HG03108 (cell line): ENCODE results near the gene P3H2.

Source experiments
- ATAC-seq: cut with Tn5 transposase; IDR thresholded peaks from one replicate; pipeline ENCODE4 v1.9.1; 2021; ENCODE audit warnings: moderate library complexity; ENCODE audit not compliant: unreplicated experiment

P3H2 gene

DNA sequence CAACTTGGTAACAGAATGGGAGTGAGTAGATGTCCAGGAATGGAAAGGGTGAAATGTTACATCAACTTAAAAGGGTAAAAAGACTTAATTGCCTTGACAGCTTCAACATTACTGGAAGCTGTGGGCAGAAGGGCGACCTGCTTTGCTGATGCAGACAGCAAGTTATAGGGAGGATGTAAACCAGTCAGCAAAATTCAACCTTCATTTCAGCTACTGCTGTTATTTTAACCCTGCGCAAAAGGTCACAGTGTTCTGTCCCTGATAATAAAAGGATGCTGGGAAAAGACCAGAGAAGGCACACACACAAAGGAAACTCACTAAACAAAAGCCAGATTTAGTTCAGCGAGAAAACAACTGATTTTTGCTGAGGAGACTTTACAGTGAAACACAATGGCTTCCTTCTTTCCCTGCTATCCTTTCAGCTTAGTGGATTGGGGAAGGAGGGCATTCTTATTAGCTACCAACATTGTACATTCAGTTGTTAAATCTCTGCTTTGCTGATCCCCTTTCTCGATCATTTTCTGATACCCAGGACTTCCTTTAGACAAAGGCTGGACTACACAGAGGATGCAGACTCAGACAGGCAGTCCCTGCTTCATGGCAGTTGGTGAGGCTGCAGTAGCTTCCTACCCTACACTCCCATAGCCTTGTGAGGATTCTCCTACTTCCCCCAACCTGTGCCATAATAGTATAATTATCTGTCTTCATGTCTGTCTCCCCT is 62.0 kb downstream of the P3H2 start:
- no peak for ATAC-seq

- no peak for ATAC-seq
These were observed 64.0 kb downstream of the P3H2 start for GRCh38 chr3:190056742-190057141.

DNA sequence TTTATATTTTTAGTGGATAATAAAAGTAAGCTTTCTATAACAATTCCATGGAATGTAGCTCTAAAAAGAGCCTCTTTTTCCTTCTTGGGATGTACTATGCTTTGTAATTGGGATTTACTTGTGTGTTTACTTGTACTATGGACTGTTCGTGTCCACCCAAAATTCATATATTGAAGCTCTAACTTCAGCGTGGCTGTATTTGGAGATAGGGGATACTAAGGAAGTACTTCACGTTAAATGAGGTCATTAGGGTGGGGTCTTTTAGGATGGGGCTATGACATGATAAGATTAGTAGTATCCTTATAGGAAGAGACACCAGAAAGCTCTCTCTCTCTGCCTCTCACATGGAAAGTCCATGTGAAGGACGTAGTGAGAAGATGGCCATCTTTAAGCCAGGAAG is 64.9 kb downstream of the P3H2 start:
- ATAC-seq = no peak

GRCh38 chr3:190053919-190054672 is 66.6 kb downstream of the P3H2 start:
- no peak for ATAC-seq

- no peak for ATAC-seq
These were observed 69.1 kb downstream of the P3H2 start for GRCh38 chr3:190051641-190052040.

DNA sequence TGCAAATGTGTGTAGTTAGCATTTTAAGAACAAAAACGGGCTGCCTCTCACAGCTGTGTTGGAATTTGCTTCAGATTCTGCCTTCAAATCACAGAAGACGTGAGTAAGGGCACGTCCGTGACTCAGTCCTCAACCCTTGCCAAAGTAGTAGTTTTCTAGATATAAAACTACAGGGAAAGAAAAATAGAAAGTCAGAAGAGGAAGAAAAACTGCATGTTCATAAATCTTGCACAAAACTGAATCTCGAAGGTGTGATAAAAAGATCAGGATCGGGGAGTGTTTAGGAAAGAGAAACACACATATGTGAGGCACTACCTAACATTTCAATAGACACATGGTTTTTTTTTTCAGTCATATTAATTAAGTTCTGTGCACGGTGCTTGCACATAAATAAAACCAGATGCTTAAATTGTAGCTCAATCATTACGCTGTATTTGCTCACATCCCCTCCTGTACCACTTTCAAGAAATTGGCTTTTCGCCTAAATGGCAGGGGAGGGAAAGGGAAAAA is 71.7 kb downstream of the P3H2 start:
- ATAC-seq = no peak

DNA sequence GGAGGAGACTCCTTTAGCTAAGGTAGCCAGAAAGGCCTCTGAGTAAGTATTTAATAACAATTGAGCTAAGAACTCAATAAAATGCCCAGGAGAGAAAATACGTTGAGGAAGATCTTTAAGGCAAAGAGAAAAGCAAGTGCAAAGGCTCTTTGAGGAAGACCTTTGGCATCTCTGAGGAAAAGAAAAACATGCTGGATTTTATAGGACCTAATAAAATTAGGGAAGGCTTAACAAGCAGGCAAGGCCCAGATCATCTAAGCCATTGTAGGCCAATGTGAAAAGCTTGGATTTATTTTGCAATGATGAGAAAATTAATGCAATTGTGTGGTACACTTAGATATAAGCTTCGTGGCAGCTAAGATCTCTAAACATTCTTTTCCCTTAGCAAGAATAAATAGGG is 75.7 kb downstream of the P3H2 start:
- no peak for ATAC-seq

- ATAC-seq = no peak
These were observed 76.6 kb downstream of the P3H2 start for GRCh38 chr3:190044142-190044541.

DNA sequence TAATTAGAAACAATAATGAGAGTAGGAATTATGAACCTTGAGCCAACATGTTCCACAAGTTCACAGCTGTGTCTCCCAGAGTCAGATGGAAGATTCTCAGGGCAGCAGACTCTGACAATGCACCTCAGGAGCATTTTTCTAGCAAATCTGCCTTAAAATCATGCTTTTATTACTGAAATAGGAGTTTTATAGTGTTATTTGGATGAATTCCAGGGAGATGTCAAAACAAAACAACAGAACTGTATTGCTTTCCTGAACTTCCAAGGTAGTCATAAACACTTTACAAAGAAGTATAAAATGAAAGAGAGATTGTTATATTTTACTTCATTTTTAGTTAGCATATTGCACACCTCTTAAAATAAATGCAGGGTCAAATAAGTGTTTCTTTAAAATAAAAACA is 77.0 kb downstream of the P3H2 start:
- no peak for ATAC-seq

DNA sequence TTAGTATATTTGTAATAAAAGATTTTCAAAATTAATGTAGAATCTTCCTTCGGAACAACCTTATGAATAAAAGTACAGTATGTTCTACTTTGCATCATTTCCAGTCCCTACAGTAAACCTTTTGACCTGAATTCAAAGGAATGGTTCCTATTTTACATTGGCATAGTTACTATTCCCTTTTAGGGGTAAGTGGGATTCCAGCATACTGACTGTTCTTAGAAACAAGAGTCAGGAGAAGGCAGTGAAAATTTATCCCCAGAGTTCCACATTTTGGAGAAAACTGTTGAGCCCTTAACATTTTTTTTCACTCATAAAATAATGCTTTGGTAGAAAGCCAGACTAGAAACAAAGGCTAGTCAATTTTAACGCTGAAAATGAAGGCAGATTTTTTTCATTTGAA is 78.1 kb downstream of the P3H2 start:
- ATAC-seq = no peak

- ATAC-seq = no peak
These were observed 79.2 kb downstream of the P3H2 start for GRCh38 chr3:190041333-190042041.

DNA sequence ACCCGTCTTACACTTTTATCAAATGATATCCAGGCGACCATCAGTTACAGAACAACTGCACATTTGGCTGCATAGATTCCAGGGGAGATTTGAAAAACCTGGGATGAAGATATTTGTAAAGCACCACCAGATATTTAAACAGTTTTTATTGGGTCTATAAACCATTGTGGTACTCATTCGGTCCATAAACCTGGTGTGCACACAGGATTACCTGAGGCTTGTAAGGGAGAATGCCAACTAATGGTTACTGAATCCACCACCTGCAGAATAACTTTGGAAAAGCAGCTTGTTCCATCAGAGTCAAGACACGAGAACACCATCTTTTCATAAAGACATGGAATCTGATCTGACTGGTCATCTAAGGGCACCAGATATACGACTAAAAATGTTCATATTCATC is 80.6 kb downstream of the P3H2 start:
- ATAC-seq = no peak

GRCh38 chr3:190038050-190038933 is 82.4 kb downstream of the P3H2 start:
- no peak for ATAC-seq

DNA sequence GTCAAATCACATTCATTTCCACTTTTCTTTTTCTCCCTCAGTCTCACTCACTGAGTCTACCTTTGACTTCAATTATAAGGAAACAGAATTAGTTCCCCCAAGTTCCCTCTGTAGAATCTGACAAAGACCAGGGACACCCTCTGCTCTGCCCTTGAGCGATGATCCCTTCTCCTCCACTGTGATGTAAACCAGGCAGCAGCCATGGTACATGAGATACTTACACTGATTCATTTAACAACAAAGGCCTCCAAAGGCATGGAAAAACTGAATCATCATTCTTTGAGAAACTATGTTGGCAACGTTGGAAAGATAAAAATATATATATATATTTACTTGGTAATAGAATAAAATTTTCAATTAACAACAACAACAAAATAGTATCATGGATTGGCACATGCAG is 84.1 kb downstream of the P3H2 start:
- ATAC-seq = no peak

DNA sequence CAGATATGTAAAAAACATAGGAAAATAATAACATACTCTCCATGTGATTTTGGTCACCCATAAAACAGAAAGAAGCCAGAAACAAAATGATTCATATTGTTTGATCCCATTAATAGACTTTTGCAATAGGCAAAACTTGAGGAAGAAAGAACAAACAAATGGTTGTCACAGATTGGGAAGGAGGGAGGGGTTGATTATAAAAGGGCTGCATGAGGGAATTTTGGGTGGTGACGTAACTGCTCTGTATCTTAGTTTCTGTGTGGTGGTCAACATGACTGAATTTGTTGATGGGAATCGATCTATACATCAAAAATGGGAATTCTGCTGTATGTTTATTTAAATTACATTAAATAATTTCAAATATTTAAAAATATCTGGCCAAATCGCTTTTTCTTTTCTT is 86.3 kb downstream of the P3H2 start:
- no peak for ATAC-seq

DNA sequence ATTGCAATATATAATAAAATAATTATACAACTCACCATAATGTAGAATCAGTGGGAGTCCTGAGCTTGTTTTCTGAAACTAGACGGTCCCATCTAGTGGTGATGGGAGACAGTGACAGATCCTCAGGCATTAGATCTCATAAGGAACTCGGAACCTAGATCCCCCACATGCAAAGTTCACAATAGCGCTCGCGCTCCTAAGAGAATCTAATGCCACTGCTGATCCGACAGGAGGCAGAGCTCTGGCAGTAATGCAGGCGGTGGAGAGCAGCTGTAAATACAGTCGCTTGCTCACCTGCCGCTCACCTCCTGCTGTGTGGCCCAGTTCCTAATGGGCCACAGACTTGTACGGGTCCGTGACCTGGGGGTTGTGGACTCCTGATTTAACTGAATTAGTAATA is 87.8 kb downstream of the P3H2 start:
- no peak for ATAC-seq

DNA sequence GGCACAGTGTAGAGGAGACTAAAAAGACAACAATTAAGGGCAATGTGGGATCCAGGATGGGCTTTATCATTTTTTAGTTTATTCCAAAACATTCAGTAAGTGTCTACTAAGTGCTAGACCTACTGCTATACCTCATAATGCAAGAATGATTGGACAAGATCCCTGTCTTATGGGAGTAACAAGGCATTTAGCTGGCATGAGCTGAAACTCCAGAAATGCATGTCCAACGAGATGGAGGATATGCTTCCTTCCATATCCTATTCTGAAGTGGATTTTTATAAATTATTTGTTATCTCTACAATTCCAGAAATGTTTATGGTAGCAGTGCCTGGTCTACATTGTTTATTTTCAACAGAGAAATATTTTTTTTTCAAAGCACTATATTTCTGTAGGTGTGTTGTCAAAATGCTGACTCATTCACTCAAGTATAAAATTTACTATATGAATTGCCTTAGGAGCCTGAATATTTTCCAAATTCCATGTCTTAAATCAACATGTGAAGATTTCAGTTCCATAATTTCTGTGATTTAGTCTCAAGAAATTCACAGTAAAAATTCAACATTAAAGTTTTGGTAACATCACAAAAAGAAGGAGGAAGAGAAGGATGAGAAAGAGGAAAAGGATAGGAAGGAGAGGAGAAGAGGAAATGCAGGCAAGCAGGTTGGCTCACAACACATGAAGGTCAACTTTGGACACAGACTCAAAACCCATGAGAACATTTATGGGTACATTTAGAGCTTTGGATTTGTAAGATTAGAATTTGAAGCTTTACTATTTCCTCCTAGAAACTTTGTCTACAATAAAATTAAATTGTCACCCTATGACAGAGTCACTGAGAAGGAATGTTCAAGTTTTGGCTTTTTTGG is 88.6 kb downstream of the P3H2 start:
- no peak for ATAC-seq

GRCh38 chr3:190027116-190027515 is 93.6 kb downstream of the P3H2 start:
- no peak for ATAC-seq

GRCh38 chr3:190026154-190026553 is 94.5 kb downstream of the P3H2 start:
- ATAC-seq = no peak

DNA sequence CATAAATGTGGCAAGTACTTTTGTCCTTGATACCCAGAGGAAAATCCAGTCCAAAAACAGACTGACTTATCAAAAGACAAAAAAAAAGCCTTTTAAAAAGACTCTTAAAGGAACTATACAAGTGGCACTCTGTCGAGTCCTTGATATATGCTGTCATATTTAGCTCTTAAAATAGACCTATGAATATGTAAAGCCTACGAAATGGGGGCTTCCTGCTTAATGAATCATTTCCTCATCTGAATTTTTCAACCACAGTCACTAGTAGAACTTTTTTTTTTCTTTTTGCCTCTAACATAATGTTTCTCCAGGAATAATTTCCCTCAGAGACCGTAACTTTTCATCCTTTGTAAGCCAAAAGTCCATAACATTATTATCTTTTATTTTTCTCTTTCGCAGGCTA is 95.8 kb downstream of the P3H2 start:
- ATAC-seq = no peak
